Amniotic stem cell (primary cell): ENCODE measurements around the gene C16orf74.

Experiments used
- DNase-seq: peaks from one replicate; lab custom pipeline; 2025; lab: John Stamatoyannopoulos, UW

Gene C16orf74

DNA sequence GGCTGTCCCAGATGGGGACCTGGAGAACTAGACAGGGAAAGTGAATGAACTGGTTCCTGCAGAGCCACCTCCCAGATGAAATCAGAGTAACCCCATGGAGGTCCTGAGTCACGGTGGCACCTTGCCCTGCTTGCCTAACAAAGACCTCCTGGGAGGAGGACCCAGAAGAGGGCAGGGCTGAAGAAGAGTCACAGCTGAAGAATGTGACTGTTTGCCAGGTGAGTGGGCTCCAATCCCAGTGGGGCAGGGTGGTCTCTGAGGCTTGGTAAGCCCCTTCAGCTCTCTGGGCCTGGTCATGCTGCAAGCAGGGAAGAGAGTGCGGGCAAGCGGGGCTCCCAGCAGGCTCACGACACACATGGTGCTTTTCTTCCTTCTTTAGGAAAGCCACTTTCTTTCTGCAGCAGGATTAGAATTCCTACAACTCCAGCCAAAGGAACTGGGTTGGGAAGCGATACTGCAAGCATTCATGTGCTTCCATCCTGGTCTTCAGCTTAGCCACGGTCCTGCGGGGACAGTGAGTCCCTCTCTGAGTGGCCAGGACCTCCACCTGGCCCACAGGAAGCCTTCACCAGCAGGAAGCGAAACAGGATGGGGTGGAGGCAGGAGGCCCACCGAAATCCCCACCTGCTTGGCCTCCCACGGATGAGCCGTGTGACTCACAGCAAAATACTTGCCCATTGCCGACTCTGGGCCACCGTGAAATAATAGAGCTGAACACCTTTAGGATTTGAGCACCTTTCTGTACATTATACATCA is 4.3 kb downstream of the C16orf74 start:
- DNase-seq = no peak

DNA sequence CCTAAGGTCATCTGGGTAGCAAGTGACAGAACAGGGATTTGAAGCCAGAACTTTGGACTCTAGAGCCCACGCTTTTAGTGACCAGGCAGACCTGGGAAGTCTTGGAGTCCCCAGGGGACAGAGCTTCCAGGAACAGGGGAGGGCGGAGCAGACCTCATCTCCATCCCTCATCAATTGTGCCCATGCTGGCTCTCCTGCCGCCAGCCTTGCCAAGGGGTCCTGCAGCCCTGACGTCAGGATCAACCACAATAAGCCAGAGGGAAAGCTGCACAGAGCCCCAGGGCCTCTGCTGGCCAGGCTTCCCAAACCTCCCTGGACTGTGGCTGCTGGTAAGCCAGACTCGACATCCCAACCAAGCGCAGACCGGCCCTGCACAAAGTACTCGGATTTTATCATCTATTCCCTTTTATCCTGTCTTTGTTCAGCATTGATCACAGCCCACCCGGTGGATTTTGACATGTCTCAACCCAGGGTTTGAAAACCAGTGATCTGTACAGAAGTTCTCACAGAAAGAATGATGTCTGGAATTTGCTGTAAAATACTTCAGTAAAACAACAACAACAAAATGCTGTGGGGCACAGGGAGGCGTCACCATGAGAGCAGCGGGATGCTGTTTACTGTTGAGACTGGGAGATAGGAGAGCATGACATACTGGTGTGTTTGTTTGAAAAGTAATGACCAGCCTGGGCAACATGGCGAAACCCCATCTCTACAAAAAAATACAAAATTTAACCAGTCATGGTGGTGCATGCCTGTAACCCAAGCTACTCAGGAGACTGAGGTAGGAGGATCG is 11.8 kb downstream of the C16orf74 start:
- no peak for DNase-seq

DNA sequence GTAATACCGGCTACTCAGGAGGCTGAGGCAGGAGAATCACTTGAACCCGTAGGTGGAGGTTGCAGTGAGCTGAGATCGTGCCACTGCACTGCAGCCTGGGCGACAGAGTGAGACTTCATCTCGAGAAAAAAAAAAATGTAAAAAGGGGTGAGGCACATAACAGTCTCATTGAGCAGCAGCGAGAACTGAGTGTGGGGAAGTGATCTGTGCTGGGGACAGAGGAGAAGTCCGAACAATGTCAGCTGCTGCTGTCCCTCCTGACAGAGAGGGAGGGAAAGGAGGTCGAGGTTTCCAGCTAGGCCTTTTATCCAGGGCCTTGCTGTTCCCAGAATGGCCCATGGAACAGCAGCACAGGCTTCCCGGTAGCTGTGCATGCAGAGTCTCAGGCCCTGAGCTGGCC is 14.0 kb downstream of the C16orf74 start:
- DNase-seq = no peak

DNA sequence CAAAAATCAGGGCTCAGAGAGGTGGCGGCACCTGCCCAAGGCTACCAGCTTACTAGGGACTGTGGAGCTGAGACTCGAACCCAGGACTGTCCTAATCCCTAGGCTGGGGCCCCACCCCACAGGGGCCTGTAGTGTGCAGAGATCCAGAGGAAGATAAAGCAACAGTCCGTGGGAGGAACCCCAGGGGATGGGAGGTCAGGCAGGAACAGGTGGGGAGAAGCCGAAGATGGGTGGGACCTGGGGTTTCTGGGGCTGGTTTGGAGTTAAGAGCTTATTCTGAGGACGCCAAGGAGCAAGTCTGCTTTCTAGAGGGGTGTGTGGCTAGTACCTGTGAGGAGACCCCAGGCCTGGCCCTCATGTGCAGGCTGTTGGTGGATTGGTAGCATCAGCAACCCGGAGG is 14.9 kb downstream of the C16orf74 start:
- DNase-seq = no peak

DNA sequence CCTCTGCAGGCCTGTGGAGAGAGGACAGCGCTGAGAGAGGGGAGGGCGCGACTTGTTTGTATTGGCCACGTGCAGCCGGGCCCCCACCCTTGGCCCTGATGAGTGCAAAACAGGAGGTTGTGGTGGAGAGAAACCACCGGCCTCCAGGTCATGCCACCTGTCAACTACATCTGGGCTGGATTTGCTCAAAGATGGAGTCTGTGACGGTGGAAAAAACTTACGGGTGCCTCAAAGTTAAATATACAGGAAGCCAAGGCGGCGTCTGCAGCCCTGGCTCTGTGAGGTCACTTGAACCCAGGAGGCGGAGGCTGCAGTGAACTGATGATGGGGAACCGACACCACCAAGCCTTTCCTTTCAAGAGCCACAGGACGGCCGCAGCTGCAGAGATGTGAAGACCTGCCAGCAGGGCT is 15.7 kb downstream of the C16orf74 start:
- DNase-seq = no peak

DNA sequence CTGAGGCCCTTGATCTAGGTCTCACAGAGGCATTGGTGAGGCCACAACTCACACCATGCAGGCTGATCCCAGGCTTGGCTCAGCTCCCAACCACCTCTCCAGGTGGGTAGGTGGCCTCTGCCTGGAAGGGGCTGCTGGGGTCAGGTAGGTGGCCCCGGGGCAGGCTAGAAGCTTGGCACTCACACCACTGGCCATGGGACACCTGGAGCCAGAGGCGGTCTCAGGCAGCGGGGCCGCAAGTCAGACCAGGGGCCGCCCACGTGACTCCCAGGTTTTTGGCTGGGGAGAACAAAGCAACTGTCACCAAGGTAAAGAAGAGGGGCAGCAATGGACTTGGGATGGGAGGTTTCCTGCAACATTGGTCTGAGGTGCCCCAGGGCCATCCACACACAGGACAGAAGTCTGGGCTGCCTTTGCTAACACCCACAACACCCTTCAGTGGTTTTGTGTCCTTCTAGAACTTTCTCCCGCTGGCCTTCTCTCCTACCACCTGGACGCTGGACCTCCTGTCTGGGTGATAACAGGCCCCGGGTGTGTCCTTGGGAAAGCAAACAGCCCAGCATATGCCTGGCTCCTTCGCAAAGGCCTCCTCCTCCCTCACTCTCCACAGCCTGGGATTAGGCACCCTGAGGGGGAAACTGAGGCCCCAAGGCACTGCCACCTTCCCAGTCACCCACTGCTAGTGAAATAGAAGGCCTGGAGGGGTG is 16.4 kb downstream of the C16orf74 start:
- DNase-seq = no peak

DNA sequence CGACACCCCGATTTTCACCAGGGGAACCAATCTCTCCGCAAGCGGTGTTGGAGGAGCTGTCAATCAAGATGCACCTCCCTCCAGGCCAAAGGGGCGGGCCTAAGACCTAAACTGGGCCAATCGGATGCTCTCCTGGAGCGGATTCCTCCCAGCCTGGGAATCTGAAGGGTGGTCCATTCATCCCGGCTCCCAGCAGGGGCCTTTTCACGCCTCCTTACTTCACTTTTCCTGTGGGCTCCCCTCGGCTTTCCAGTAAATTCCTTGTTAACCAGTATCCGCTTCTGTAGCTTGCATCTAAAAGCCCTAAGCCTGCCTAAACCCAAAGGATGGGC is 17.1 kb downstream of the C16orf74 start:
- DNase-seq = no peak

DNA sequence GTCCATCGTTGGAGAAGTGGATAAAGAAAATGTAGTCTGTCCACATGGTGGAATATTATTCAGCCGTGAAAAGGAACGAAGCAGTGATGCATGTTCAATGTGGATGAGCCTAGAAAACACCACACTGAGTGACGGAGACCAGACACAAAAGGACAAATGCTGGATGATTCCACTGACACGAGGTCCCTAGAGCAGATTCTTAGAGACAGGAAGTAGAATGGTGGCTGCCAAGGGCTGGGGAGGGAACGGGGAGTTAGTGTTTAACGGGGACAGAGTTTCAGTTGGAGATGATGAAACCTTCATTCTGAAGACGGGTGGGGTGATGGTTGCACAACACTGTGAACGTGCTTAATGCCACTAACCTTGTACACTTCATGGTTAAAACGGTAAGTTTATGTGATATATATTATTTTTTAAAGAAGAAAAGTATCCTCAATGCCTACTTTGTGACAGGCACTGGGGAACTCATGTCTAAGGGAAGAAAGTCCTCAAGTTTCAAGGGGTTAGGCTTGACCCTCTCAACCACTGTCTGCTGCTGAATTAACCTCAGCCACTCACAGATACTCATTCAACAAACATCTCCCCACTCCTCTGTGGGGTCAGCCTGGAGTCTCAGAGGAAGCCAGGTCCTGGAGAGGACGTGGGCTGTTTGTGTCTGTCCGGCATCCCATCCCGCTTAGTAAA is 17.6 kb downstream of the C16orf74 start:
- DNase-seq = no peak

DNA sequence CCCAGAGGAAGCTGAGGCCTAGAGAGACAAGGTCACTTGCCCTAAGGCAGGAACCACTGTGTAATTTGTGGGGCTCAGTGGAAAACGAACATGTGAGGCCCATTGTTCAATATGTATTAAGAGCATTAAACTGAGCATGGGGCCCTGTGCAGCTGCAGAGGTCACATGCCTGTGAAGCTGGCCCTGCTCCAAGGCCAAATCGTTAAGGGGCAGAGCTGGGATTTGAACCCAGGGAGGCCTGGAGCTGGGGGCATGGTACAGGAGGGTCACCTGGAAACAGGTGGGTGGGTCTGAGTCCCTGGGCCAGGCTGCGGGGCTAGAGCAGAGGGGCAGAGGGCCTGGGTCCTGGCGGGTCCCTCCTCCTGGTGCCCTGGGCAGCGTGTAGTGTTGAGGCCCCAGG is 19.7 kb downstream of the C16orf74 start:
- DNase-seq = no peak

DNA sequence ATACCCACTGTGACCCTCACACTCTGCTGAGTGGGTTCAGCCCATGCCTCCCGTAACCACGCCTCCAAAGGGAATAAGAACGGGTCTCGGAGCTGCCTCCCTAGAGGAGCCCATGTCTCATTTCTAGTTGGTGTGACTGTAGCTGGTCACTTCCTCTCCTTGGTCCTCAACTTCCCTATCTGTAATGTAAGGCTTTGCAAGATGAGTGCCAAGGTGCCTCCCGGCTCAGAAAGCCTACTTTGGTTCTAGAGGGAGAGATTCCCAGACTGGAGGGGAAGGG is 20.8 kb downstream of the C16orf74 start:
- no peak for DNase-seq

DNA sequence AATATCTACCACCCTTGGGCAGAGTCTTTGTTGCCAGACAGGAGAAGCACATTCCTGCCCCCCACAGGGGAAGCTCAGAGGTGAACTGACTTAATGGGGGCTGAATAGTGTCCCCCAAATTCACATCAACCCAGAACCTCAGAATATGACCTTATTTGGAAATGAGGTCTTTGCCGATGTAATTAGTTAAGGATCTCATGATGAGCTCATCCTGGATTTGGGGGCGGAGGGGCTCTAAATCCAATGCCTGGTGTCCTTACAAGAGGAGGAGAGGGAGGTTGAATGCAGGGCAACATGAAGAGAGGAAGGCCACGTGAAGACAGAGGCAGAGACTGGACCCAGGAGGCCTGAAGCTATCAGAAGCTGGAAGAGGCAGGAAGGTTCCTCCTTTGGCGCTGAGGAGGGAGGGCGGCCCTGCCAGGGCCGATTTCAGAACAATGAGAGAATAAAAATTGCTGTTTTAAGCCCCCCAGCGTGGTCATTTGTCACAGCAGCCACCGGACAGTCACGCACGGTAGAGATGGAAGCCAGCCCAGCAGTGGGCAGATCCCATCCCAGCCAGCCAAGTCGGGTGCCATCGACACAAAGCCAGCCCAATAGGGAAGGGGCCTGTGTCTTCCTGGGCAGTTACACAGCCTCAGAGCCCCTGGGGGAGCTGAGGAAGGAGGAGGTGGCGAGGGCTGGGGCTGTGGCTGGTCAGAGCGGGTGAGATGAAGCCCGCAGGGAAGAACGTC is 21.3 kb downstream of the C16orf74 start:
- DNase-seq = no peak

DNA sequence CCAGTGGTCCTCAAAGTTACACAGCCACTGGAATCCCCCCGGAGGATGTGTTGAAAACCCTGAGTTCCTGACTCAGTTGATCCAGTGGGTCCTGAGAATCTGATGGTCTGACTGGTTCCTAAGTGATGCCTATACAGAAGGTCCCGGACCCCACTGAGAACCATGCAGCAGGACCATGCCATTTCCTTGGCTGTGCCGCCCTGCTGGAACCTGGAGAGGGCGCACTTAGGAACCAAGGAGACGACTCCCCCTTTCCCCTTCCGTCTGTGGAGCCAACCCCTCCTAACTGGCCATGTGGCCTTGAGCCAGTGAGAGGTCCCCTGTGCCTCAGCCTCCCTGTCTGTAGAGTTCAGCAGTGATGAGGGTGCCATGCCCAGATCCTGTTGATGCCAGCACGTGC is 22.0 kb downstream of the C16orf74 start:
- no peak for DNase-seq

DNA sequence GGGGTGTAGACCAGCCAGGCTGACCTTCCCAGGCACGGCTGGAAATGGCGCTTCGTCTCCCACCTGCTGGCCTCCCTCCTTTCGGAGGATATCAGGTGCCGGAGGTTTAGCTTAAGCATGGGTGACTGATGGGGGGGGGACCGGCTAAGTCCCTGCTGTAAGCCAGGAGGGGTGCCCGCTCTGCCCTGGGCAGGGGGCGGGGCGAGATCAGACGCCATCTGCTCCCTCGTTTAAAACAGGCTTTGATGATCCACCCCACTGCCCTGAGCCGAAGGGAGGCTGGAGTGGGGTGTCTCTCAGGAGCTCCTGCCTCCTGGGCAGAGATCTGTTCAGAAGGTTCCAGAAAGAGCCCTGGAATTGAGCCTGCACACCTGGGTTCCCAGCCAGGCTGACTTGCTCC is 26.0 kb downstream of the C16orf74 start:
- DNase-seq = no peak

DNA sequence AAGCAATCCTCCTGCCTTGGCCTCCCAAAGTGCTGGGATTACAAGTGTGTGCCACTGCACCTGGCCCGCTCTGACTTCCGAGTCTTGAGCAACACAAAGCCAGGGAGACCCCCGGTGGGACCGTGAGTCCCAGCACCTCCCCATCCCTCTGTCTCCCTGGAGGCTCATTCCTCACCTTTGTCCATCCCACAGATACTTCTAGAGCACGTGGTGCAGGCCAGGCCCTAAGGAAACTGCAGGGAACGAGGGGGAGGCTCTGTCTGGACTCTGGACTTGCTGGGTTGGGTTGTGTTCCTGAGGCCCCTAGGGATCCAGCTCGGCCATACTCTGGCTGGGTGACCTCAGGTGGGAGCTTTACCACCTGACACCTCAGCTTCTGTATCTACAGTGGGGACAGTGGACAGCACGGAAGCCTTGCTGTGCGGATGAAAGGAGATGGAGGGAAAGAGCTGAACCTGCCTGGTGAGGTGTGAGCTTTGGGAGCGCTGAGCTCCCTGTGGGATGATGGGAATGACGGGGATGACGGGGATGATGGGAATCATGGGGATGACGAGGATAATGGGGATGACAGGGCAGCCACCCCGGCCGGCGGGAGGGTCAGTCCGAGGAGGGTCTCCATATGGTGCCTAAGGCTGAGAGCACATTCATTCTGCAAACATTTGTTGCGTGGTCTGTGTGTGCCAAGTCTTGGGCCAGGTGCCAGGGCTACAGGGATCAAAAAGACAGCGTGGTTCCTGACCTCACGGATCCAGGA is 26.6 kb downstream of the C16orf74 start:
- DNase-seq = no peak

DNA sequence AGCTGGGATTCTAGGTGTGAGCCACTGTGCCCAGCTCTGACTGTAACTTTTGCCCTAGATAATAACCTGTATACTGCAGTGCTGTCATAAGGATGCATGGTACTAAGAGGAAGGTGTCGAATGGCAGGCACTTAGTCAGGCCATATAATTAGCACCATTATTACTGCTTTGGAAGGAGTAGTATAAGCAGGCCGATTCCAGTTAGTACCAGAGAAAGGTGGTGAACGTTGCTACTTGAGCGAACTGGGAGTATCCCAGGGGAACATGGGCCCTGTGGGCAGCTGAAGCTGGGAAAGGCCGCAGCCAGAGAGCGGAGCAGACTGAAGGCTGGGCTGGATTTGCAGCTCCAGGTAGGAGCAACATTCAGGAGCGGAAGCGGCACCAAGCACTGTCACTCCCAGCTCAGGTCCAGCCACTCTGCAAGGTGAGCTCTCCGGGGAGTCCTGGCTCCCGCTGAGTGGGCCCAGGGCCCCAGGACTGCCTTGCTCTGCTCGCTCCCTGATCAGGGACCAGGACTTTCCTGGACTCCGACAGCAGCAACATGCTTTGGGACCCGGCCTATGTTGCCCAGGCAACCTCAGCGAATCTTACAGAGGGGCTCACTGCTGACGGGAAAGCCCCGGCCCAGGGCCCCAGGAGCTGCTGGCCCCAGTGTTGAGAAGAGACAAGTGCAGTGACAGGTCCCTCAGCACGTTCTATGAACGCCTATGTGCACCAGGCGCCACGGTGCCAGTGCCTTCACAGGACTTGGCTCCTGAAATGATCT is 28.6 kb downstream of the C16orf74 start:
- DNase-seq = no peak

DNA sequence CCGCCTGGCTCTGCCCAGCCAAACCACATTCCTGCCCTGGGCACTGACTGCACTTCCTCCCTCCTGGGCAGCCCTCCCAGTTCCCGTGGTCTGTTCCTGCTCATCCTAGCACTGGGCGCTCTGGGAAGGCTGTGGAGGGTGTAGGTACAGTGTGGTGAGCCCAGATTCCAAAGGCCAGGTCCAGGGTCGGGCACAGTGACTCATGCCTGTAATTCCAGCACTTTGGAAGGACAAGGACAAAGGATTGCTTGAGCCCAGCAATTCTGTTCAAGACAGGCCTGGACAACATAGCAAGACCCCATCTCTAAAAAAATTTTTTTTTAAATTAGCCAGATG is 30.6 kb downstream of the C16orf74 start:
- DNase-seq = no peak

DNA sequence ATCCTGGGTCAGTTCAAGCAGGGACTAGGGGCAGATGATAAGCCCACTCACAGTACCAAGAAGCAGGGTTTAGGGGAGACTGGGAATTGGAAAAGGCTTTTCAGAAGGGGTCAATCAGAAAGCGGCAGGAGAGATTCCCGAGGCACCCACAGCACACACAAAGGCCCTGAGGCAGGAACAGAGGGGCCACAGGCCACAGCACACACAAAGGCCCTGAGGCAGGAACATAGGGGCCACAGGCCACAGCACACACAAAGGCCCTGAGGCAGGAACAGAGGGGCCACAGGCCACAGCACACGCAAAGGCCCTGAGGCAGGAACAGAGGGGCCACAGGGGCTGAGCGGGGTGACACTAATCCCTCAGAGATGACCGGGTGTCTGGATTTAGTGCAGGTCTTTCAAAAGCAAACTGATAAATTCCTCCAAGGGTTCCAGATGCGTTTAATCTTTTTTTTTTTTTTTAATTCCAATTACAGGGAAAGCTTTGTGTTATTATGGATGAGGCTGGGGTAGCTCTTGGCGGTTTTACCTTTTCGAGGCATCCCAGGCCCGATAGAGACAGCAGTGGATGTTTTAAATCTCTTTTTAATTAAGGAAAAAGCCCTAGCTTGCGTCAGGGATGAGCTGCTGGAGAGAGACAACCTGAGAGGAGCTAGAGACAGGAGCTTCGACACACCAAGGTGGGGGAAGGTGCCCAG is 31.1 kb downstream of the C16orf74 start:
- no peak for DNase-seq

DNA sequence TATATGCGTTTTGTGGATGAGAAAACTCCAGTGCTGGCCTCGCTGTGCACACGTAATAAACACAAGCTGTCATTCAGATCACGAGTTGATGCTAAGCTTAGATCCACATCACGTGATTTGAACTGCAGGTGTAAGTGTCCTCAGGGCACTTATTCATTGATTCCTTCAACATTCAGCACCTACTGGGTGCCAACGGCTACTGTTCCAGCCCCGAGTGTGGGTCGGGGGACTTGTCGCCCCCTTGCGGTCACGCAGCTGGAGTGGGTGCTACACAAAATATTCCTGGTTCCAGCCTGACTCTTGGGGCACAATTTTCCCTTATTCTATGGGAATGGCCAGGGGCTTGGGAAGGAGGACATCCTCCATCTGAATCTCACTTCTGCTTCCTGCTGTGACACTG is 32.2 kb downstream of the C16orf74 start:
- DNase-seq = no peak

DNA sequence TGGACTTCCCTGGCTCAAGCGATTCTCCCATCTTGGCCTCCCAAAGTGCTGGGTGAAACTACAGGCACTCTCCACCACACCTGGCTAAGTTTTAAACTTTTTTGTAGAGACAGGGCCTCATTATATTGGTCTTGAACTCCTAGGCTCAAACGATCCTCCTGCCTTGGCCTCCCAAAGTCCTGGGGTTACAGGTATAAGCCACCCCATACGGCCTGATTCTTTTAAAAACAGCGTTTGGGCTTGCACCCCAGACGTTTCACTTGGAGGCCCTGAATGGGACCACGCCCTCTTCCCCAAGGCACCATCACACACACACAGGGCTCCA is 32.8 kb downstream of the C16orf74 start:
- no peak for DNase-seq
